Caco-2 (cell line): Measurements from ENCODE around the gene VSX1. TPM values are rescaled to one million over a fixed set of nuclear protein-coding genes. Genes with fewer than 3 reads are reported as not detected.

Experiments
- BruUV-seq: library from RNA; stranded (reverse); fragments of 400-500 nt; replicated peaks from 2 replicates; lab custom pipeline; 2021; lab: Mats Ljungman, UMichigan
- CTCF ChIA-PET: fragments of 300-600 bp; sonication (Branson Sonifier 250); formaldehyde crosslinking; loops from one replicate; lab custom pipeline; 2022; ENCODE audit warnings: antibody characterized with exemption; lab: Charles Lee
- POLR2A ChIA-PET: fragments of 300-600 bp; sonication (Branson Sonifier 250); formaldehyde crosslinking; loops from one replicate; lab custom pipeline; 2022; ENCODE audit warnings: antibody characterized with exemption; lab: Charles Lee
- DNase-seq, 2 experiments: peaks; one replicate each; pipeline versions ENCODE4 v3.0.0 to v3.0.0-alpha.2; 2020 to 2022
- H3K27me3 ChIP-seq: replicated peaks from 2 replicates; pipeline ENCODE4 v1.6.0; 2011; ENCODE audit warnings: low read length; ENCODE audit not compliant: control insufficient read depth, insufficient read depth
- H3K36me3 ChIP-seq: 2 replicates; pipeline ENCODE4 v1.5.1; 2011; ENCODE audit warnings: low read length; ENCODE audit not compliant: control insufficient read depth, insufficient read depth
- H3K4me1 ChIP-seq: fragments of 250-450 bp; sonication (Bioruptor Pico); 2 replicates; pipeline ENCODE4 v1.5.1; 2020; ENCODE audit warnings: mild to moderate bottlenecking
- H3K4me3 ChIP-seq: 2 replicates; pipeline ENCODE4 v1.5.1; 2011; ENCODE audit warnings: low read depth, mild to moderate bottlenecking, control low read depth, low read length
- H3K9me3 ChIP-seq: fragments of 250-450 bp; sonication (Bioruptor Pico); 2 replicates; pipeline ENCODE4 v1.5.1; 2020; ENCODE audit warnings: mild to moderate bottlenecking, moderate library complexity
- H3K27ac Mint-ChIP-seq: one replicate; pipeline ENCODE4 v1.8.0; 2022; ENCODE audit warnings: mixed read lengths; ENCODE audit not compliant: unreplicated experiment
- H3K27me3 Mint-ChIP-seq: one replicate; pipeline ENCODE4 v1.8.0; 2022; ENCODE audit warnings: mixed read lengths; ENCODE audit not compliant: insufficient read depth, unreplicated experiment
- H3K36me3 Mint-ChIP-seq: one replicate; pipeline ENCODE4 v1.8.0; 2022; ENCODE audit warnings: mild to moderate bottlenecking, mixed read lengths; ENCODE audit not compliant: insufficient read depth, unreplicated experiment
- H3K4me1 Mint-ChIP-seq: one replicate; pipeline ENCODE4 v1.8.0; 2022; ENCODE audit warnings: low read depth, mixed read lengths; ENCODE audit not compliant: unreplicated experiment
- H3K4me3 Mint-ChIP-seq: one replicate; pipeline ENCODE4 v1.8.0; 2022; ENCODE audit warnings: mild to moderate bottlenecking, moderate library complexity, mixed read lengths; ENCODE audit not compliant: unreplicated experiment
- H3K9me3 Mint-ChIP-seq: one replicate; pipeline ENCODE4 v1.8.0; 2022; ENCODE audit warnings: mixed read lengths; ENCODE audit not compliant: unreplicated experiment
- CTCF ChIP-seq, 2 experiments: fragments of 200-600 bp in 1 of 2; IDR thresholded peaks; 1 replicate in 1 of 2; 2 replicates in 1 of 2; pipeline versions ENCODE4 v1.5.1 to v1.8.0; 2011 to 2022; ENCODE audit warnings: antibody characterized with exemption in 1 of 2, control low read depth in 1 of 2, inconsistent platforms in 1 of 2, low read depth in 1 of 2, low read length in 1 of 2, mild to moderate bottlenecking in 1 of 2, moderate library complexity in 1 of 2; ENCODE audit not compliant: insufficient read depth in 1 of 2, severe bottlenecking in 1 of 2, unreplicated experiment in 1 of 2
- intact Hi-C: fragments of 100-400 bp; cut with micrococcal nuclease; formaldehyde crosslinking; loops from one replicate; pipeline ENCODE4 v1.10.0; 2022; ENCODE audit not compliant: unreplicated experiment
- total RNA-seq: library from RNA; stranded (reverse); gene quantifications from 2 replicates; pipeline ENCODE4 v1.2.3, GENCODE V29; 2022

Gene VSX1
- total RNA-seq, 1 experiment from 2014 or later = not detected

GRCh38 chr20:25103526-25103925 is 21.6 kb upstream of the VSX1 start:
- H3K9me3 Mint-ChIP-seq = no peaks in the 10 kb centered on the region
- DNase-seq = no peak
- peaks cover 8% of the 10 kb centered on the region for H3K27me3 Mint-ChIP-seq
- TF ChIP-seq CTCF (IDR thresholded peaks at IDR 0.05; ENCODE audit: insufficient read depth in 1 of 2, low read depth in 1 of 2, low read length in 1 of 2, severe bottlenecking in 1 of 2, unreplicated experiment in 1 of 2) = no peak
- H3K36me3 ChIP-seq = no peaks in the 10 kb centered on the region
- H3K27ac Mint-ChIP-seq = peak overlapping the region; percentile 11
- no peak overlapping the region for H3K4me3 Mint-ChIP-seq
- intact Hi-C loops = no loop called here
- H3K27me3 ChIP-seq = no peaks in the 10 kb centered on the region
- peaks cover 16% of the 10 kb centered on the region for H3K4me1 ChIP-seq
- no peak overlapping the region for H3K4me3 ChIP-seq
- H3K4me1 Mint-ChIP-seq = peaks cover 14% of the 10 kb centered on the region
- no peaks in the 10 kb centered on the region for H3K9me3 ChIP-seq
- H3K36me3 Mint-ChIP-seq = no peaks in the 10 kb centered on the region
- POLR2A ChIA-PET = no interaction called here
- CTCF ChIA-PET = no interaction called here
- no TSS peak for BruUV-seq

DNA sequence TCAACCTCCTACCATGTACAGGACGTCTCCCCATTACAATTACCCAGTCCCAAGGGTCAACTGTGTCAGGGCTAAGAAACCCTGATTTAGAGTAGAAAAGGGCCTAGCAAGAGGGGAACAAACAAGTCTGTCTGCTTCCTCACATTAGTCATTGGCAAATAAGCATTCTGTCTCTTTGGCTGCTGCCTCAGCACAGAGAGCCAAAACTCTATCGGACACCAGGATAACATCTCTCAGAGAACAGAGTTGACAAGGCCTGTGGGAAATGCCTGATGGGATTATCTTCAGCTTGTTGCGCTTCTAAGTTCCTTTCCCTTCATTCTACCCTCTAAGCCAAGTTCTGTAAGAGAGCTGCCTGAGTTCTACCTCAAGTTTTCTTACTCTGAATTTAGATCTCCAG is 19.0 kb upstream of the VSX1 start:
- TF ChIP-seq CTCF (IDR thresholded peaks at IDR 0.05; ENCODE audit: insufficient read depth in 1 of 2, low read depth in 1 of 2, low read length in 1 of 2, severe bottlenecking in 1 of 2, unreplicated experiment in 1 of 2) = no peak
- Mint-ChIP-seq H3K9me3 (no peaks in the 10 kb centered on the region), H3K27ac (no peak overlapping the region), H3K27me3 (no peaks in the 10 kb centered on the region), H3K4me1 (peaks cover 14% of the 10 kb centered on the region), H3K4me3 (no peak overlapping the region), H3K36me3 (no peaks in the 10 kb centered on the region)
- Histone ChIP-seq H3K9me3 (no peaks in the 10 kb centered on the region), H3K27me3 (no peaks in the 10 kb centered on the region), H3K4me3 (no peak overlapping the region), H3K36me3 (no peaks in the 10 kb centered on the region), H3K4me1 (peaks cover 16% of the 10 kb centered on the region)
- ChIA-PET POLR2A (no interaction called here), CTCF (no interaction called here)
- no peak for DNase-seq
- intact Hi-C loops = no loop called here
- no TSS peak for BruUV-seq

DNA sequence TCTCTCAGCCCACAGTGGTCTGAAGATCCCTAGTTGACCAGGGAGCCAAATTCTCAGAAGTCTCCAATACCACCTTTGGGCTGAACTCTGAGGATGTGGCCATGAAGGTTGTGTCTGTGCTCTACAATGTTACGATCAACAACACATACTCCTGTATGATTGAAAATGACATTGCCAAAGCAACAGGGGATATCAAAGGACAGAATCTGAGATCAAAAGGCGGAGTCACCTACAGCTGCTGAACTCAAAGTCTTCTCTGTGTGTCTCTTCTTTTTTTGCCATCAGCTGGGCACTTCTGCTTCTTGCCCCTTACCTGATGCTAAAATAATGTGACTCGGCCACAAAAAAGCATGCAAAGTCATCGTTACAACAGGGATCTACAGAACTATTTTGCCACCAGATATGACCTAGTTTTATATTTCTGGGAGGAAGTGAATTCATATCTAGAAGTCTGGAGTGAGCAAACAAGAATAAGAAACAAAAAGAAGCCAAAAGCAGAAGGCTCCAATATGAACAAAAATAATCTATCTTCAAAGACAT is 17.7 kb upstream of the VSX1 start:
- Mint-ChIP-seq H3K27ac (no peak overlapping the region), H3K4me1 (peaks cover 14% of the 10 kb centered on the region), H3K27me3 (peaks cover 6% of the 10 kb centered on the region), H3K4me3 (no peak overlapping the region), H3K36me3 (no peaks in the 10 kb centered on the region), H3K9me3 (no peaks in the 10 kb centered on the region)
- ChIA-PET POLR2A (no interaction called here), CTCF (no interaction called here)
- intact Hi-C loops = no loop called here
- H3K4me3 ChIP-seq = no peak overlapping the region
- peaks cover 16% of the 10 kb centered on the region for H3K4me1 ChIP-seq
- H3K36me3 ChIP-seq = no peaks in the 10 kb centered on the region
- DNase-seq = no peak
- no peak for TF ChIP-seq CTCF (IDR thresholded peaks at IDR 0.05; ENCODE audit: insufficient read depth in 1 of 2, low read depth in 1 of 2, low read length in 1 of 2, severe bottlenecking in 1 of 2, unreplicated experiment in 1 of 2)
- H3K27me3 ChIP-seq = no peaks in the 10 kb centered on the region
- BruUV-seq = no TSS peak
- H3K9me3 ChIP-seq = no peaks in the 10 kb centered on the region
